ENCODE measurements around the gene SNORC. TPM values are rescaled to one million over a fixed set of nuclear protein-coding genes. Genes with fewer than 3 reads are reported as not detected.
A peak's percentile ranks its signal among the peaks of the same experiment; 100 is the strongest.

The SNORC gene
- total and polyA plus RNA-seq, 2 of the 13 experiments (the other 11 are each of a cell fraction or from before 2014, with no cell fraction given): 59.1 to 86.1 TPM

GRCh38 chr2:232873292-232873908 is 3.3 kb downstream of the SNORC start (continued):
- TF ChIP-seq ZNF318 (CRISPR knock-in tag; IDR thresholded peaks at IDR 0.05) (no peak), MEF2D (CRISPR knock-in tag; IDR thresholded peaks at IDR 0.05) (no peak), TBX2 (CRISPR knock-in tag; IDR thresholded peaks at IDR 0.05; ENCODE audit: borderline replicate concordance) (0 out of 2 replicates have a peak, but pooled peaks have one; percentile 13), ZNF234 (CRISPR knock-in tag; conservative IDR thresholded peaks at IDR 0.05) (no peak), ZNF724P (CRISPR knock-in tag; IDR thresholded peaks at IDR 0.05; ENCODE audit: borderline replicate concordance) (no peak), ZNF709 (CRISPR knock-in tag; IDR thresholded peaks at IDR 0.05) (0 out of 2 replicates have a peak, but pooled peaks have one; percentile 33), CBX2 (IDR thresholded peaks at IDR 0.05; ENCODE audit: low read depth, low read length) (no peak), CBX2 (CRISPR knock-in tag; IDR thresholded peaks at IDR 0.05; ENCODE audit: low read depth) (no peak), DDIT3 (CRISPR knock-in tag; IDR thresholded peaks at IDR 0.05) (no peak), BRD4 (CRISPR knock-in tag; IDR thresholded peaks at IDR 0.05) (peak; percentile 54; the same call in 1 of the 2 replicates), ZNF512 (CRISPR knock-in tag; IDR thresholded peaks at IDR 0.05) (no peak), ZFP90 (CRISPR knock-in tag; IDR thresholded peaks at IDR 0.05; ENCODE audit: borderline replicate concordance) (0 out of 2 replicates have a peak, but pooled peaks have one; percentile 27), FOXP1 (IDR thresholded peaks at IDR 0.05) (no peak), FOXP1 (CRISPR knock-in tag; IDR thresholded peaks at IDR 0.05) (no peak), ZNF513 (CRISPR knock-in tag; conservative IDR thresholded peaks at IDR 0.05) (no peak), IKZF1 (IDR thresholded peaks at IDR 0.05) (no peak), ZNF326 (CRISPR knock-in tag; IDR thresholded peaks at IDR 0.05; ENCODE audit: borderline replicate concordance) (peak; percentile 1; the same call in 1 of the 2 replicates), BCL6 (CRISPR knock-in tag; IDR thresholded peaks at IDR 0.05) (no peak), POLR2AphosphoS2 (IDR thresholded peaks at IDR 0.05; ENCODE audit: low read depth, low read length) (no peak), ZNF138 (CRISPR knock-in tag; IDR thresholded peaks at IDR 0.05; ENCODE audit: low read depth) (0 out of 2 replicates have a peak, but pooled peaks have one; percentile 18)
